ENCODE results near the gene NFKBIE.

The NFKBIE gene

GRCh38 chr6:44265722-44266233 lies 427 bp upstream of the NFKBIE start:
- TF ChIP-seq, protein P1, sequence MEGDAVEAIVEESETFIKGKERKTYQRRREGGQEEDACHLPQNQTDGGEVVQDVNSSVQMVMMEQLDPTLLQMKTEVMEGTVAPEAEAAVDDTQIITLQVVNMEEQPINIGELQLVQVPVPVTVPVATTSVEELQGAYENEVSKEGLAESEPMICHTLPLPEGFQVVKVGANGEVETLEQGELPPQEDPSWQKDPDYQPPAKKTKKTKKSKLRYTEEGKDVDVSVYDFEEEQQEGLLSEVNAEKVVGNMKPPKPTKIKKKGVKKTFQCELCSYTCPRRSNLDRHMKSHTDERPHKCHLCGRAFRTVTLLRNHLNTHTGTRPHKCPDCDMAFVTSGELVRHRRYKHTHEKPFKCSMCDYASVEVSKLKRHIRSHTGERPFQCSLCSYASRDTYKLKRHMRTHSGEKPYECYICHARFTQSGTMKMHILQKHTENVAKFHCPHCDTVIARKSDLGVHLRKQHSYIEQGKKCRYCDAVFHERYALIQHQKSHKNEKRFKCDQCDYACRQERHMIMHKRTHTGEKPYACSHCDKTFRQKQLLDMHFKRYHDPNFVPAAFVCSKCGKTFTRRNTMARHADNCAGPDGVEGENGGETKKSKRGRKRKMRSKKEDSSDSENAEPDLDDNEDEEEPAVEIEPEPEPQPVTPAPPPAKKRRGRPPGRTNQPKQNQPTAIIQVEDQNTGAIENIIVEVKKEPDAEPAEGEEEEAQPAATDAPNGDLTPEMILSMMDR (IDR thresholded peaks at IDR 0.05), result no peak
- H3K27ac Mint-ChIP-seq, result no peak overlapping the region
- H3K36me3 Mint-ChIP-seq (ENCODE audit: low read depth), result no peaks in the 10 kb centered on the region
- H3K27me3 Mint-ChIP-seq (ENCODE audit: low read depth, poor library complexity), result peaks cover 14% of the 10 kb centered on the region
- H3K4me1 Mint-ChIP-seq, result peaks cover 76% of the 10 kb centered on the region
- no peak for DNase-seq
- H3K9me3 Mint-ChIP-seq, result no peaks in the 10 kb centered on the region
- peak overlapping the region; percentile 92 for H3K4me3 Mint-ChIP-seq

- TF ChIP-seq, protein P1 (IDR thresholded peaks at IDR 0.05), result no peak
- H3K27ac Mint-ChIP-seq, result no peak overlapping the region
- H3K27me3 Mint-ChIP-seq (ENCODE audit: low read depth, poor library complexity), result peaks cover 5% of the 10 kb centered on the region
- H3K4me1 Mint-ChIP-seq, result peaks cover 69% of the 10 kb centered on the region
- H3K4me3 Mint-ChIP-seq, result peak overlapping the region; percentile 92
- DNase-seq, result no peak
- H3K36me3 Mint-ChIP-seq (ENCODE audit: low read depth), result no peaks in the 10 kb centered on the region
- no peaks in the 10 kb centered on the region for H3K9me3 Mint-ChIP-seq
Observed at GRCh38 chr6:44264154-44265006, 971 bp downstream of the NFKBIE start.

GRCh38 chr6:44263354-44264100 lies 1.8 kb downstream of the NFKBIE start:
- Mint-ChIP-seq H3K9me3 (no peaks in the 10 kb centered on the region), H3K4me3 (peak overlapping the region; percentile 92), H3K27ac (no peak overlapping the region), H3K27me3 (ENCODE audit: low read depth, poor library complexity) (peaks cover 2% of the 10 kb centered on the region), H3K4me1 (peaks cover 63% of the 10 kb centered on the region), H3K36me3 (ENCODE audit: low read depth) (peaks cover 7% of the 10 kb centered on the region)
- DNase-seq, result peak; percentile 42
- TF ChIP-seq, protein P1 (IDR thresholded peaks at IDR 0.05), result no peak

DNA sequence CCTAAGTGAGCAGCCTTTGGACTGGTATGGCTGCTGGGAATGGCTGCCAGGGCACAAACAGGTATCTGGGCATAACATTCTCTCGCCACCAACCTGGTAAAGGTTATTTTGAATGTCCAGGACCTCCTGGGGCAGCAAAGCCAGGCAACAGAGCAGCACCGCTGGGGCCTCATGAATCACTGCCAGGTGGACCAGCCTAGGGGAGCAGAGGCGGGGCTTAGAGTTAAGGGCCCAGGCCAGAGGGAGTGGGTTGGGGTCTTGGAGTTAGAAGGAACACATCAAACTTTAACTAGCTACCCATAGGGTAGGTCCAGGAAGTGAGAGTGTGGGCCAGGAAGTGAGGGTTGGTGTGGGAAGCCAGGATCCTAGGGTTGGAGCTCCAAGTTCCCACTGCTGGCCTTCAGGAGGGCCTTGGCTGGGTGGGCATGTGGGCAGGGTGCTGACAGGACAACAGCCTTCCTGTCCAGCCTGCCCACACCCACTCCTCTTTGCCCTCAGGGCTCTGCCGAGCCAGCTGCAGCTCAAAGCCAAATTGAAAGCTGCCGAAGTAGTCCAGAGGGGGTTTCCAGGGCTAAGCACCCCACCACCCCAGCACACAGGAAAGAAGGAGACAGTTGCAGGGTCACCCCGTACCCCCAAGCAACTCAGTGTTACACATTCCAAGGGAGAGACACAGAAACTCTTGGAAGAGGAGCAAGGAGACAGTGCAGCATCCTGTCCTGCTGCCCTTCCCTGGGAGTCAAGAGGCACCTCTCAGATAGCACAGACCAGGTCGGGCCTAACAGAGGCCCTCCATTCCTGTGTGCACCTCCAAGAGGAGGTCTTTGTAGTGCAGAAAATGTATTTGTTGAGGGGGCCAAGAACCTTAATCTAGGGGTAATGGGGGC lies 2.6 kb downstream of the NFKBIE start:
- TF ChIP-seq, protein P1 (IDR thresholded peaks at IDR 0.05), result no peak

GRCh38 chr6:44261581-44261980 lies 3.8 kb downstream of the NFKBIE start:
- no peak for DNase-seq
- Mint-ChIP-seq H3K4me1 (peaks cover 59% of the 10 kb centered on the region), H3K27ac (no peak overlapping the region), H3K36me3 (ENCODE audit: low read depth) (peaks cover 7% of the 10 kb centered on the region), H3K9me3 (no peaks in the 10 kb centered on the region), H3K27me3 (ENCODE audit: low read depth, poor library complexity) (no peaks in the 10 kb centered on the region), H3K4me3 (no peak overlapping the region)
- TF ChIP-seq, protein P1 (IDR thresholded peaks at IDR 0.05), result no peak

More for the DNA sequence above, 2.6 kb downstream of the NFKBIE start:
- Mint-ChIP-seq H3K27ac (no peak overlapping the region), H3K9me3 (no peaks in the 10 kb centered on the region), H3K4me1 (peaks cover 63% of the 10 kb centered on the region), H3K27me3 (ENCODE audit: low read depth, poor library complexity) (peaks cover 2% of the 10 kb centered on the region), H3K36me3 (ENCODE audit: low read depth) (peaks cover 7% of the 10 kb centered on the region), H3K4me3 (peak overlapping the region; percentile 92)
- DNase-seq, result no peak

All from nephron progenitor cell (in vitro differentiated cells).